HG02938 (cell line): ENCODE results near the gene SMIM32.
A peak's percentile ranks its signal among the peaks of the same experiment; 100 is the strongest.

Experiments
- ATAC-seq: cut with Tn5 transposase; IDR thresholded peaks from one replicate; pipeline ENCODE4 v1.9.1; 2021; ENCODE audit warnings: mild to moderate bottlenecking, moderate library complexity; ENCODE audit not compliant: unreplicated experiment

Gene SMIM32

DNA sequence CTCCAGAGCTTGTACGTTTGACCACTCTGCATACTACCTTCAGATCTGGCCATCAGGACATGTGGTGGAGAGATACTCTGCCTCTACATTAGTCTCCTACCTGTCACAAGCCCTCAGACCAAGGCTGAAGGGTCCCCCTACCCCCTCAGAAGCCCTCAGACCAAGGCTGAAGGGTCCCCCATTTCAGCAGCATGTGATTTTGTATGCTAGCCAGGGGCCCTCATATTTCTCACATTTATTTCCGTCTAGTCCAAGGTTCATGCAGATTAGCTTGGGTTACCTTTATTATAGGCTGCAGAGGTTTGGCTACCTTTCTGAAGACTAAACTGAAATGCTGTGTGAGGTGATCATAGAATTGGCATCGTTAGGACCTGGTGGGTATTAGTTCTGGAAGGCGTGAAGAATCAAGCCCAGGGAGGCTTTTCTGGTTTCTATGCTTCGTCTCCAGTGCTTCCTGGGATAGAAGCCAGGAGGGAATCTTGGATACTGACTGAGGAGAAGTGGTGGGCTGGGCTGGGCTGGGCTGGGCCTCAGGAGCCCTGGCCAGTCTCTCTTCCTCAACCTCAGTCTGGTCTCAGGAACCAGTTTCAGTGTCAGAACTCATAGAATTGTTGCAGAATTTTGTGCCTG is 2.8 kb downstream of the SMIM32 start:
- no peak for ATAC-seq

GRCh38 chr5:136188859-136189258 is 4.1 kb downstream of the SMIM32 start:
- ATAC-seq, result no peak

GRCh38 chr5:136186796-136187195 is 6.2 kb downstream of the SMIM32 start:
- ATAC-seq, result no peak

- no peak for ATAC-seq
These were observed 6.8 kb downstream of the SMIM32 start for GRCh38 chr5:136185974-136186665.

GRCh38 chr5:136182618-136183017 is 10.3 kb downstream of the SMIM32 start:
- no peak for ATAC-seq

DNA sequence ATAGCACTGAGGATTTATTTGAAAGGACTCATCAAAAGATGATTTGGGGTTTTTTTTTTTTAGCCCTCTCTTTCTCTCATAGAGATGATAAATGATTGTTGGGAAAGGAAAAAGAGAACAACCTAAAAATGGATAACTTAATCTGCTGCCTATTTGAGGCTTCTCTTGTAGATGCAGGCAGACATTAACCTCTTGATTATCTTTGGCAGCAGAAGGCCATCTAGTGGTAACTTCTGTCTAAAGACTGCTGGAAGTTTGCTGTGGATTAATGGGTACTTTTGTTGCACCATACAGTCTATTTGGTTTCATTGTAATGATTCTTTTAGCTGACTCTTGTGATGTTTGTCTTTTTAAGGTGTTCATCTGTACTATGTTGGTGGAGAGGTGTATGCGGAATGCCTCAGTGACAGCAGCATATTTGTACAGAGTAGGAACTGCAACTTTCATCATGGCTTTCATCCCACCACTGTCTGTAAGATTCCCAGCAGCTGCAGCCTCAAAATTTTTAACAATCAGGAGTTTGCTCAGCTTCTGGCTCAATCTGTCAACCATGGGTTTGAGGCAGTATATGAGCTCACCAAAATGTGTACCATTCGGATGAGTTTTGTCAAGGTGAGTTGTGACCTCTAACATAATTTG is 18.8 kb downstream of the SMIM32 start:
- no peak for ATAC-seq

- no peak for ATAC-seq
These were observed 23.7 kb downstream of the SMIM32 start for GRCh38 chr5:136169218-136169617.

DNA sequence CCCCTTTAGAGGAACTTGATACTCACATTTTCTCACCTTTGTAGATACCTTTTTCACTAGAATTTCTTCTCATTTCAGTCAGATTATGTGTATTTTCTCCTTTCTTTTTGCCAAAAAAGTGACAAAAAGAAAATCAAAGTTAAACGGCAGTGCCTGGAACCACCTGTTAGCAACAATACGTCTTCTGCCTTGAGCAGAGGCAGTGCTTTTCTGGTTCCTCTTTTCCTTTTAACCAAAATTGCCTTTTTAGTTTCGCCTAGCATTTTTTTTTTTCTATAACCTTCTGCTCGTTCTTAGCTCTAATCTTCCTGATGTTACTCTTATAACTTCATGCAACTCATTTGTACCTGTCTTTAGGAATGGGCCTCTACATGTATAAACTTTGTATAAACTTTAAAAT is 26.1 kb downstream of the SMIM32 start:
- ATAC-seq, result peak; percentile 71

DNA sequence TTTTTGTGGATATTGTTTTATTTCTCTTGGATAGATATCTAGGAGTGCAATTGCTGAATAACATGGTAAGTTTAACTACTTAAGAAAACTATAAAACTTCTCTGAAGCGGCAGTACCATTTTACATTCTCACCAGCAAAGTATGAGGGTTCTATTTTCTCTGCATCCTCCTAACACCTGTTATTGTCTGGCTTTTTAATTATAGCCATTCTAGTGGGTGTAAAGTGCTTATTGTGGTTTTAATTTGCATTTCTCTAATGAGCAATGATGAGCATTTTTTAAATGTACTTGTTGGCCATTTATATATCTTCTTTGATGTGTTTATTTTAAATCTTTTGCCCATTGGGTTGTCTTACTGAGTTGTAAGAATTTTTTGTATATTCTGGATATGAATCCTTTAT is 28.7 kb downstream of the SMIM32 start:
- ATAC-seq, result no peak

- ATAC-seq, result no peak
These were observed 31.0 kb downstream of the SMIM32 start for GRCh38 chr5:136162008-136162407.

GRCh38 chr5:136159457-136159856 is 33.5 kb downstream of the SMIM32 start:
- ATAC-seq, result no peak

- no peak for ATAC-seq
These were observed 35.4 kb downstream of the SMIM32 start for GRCh38 chr5:136157514-136157913.

DNA sequence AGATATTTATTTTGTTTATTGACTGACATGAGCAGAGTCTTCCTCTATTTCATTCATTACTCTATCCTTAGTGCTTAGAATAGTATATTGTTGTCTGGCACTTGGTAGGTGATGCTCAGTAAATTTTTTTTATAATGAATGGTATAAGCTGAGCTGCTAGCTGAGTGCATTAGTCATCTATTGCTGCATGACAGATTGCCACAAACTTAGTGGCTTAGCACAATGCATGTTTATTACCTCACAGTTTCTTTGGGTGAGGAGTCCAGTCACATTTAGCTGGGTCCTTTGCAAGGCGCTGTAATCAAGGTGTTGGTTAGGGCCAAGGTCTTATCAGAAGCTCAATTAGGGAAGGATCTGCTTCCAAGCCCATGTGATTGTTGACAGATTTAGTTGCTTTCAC is 37.2 kb downstream of the SMIM32 start:
- ATAC-seq, result no peak

- ATAC-seq, result no peak
These were observed 37.9 kb downstream of the SMIM32 start for GRCh38 chr5:136155078-136155477.

DNA sequence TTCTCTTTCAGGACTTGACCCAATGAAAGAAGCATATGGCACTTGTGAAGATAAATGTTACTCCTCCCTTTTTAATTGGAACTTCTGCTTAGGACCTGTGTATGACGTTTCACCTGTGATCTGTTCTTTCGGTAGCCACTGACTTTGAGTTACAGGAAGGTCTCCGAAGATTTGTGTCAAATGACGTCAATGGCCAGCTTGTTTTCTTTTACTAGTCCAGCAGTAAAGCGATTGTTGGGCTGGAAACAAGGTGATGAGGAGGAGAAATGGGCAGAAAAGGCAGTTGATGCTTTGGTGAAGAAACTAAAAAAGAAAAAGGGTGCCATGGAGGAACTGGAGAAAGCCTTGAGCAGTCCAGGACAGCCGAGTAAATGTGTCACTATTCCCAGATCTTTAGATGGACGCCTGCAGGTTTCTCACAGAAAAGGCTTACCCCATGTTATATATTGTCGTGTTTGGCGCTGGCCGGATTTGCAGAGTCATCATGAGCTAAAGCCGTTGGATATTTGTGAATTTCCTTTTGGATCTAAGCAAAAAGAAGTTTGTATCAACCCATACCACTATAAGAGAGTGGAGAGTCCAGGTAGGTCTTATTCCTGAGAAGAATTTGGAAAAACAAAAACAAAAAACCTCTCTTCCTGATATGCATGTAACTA is 39.3 kb downstream of the SMIM32 start:
- no peak for ATAC-seq

DNA sequence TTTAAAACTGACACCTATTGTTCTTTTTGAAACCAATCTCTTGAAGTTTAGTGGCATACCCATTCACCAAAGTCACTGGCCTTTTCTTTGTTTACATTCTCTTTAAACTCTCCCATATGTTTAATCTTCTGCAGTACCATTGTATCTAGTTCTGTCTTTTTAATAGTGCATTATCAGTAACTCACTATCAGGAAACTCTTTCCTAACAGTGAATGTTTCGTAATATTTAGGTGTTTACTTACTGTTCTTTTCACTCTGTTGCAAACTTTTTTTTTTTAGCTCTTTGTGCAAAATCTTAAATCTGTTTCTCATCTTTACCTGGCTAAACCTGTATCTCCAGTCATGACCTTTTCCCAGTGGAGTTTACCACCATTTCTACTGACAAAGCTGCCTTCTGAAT is 43.1 kb downstream of the SMIM32 start:
- ATAC-seq, result no peak

DNA sequence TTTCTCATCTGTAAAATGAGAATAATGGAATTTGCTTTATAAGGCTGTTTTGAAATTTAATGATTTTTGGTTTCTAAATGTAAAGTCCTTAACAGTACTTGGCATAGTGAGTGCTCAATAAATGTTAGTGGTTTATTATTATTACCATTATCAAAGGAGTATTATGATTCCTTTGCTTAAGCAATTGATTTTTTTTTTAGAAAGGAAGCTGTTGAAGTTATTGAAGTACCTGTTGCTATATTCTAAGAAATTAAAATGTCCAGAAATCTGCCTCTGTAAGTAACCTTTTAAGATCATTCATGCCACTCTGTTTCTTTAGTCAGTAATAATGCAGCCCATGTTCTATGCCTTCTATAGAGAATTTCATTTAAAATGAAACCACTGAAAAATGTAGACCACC is 45.3 kb downstream of the SMIM32 start:
- no peak for ATAC-seq

GRCh38 chr5:136146201-136146600 is 46.8 kb downstream of the SMIM32 start:
- ATAC-seq, result no peak

GRCh38 chr5:136145030-136145429 is 47.9 kb downstream of the SMIM32 start:
- ATAC-seq, result peak; percentile 47

DNA sequence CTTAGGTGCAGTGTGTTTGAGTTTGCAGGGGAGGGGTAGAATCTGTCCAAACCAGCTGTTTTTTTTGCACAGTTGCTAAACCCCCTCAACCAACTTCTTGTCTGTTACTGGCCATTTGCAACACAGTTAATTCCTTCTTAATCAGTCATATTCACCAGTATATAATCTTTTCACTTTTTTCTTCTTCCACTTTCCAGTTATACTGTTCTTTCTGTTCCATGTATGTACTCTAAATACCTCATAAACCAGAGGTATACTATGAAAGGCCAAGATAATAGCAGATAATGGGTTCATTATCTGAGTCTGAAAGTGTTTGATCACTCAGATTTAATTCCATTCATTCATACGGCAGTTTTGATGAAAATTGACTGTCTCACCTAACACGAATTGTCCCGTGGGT is 49.2 kb downstream of the SMIM32 start:
- ATAC-seq, result no peak

- ATAC-seq, result no peak
These were observed 49.6 kb downstream of the SMIM32 start for GRCh38 chr5:136143312-136143711.

DNA sequence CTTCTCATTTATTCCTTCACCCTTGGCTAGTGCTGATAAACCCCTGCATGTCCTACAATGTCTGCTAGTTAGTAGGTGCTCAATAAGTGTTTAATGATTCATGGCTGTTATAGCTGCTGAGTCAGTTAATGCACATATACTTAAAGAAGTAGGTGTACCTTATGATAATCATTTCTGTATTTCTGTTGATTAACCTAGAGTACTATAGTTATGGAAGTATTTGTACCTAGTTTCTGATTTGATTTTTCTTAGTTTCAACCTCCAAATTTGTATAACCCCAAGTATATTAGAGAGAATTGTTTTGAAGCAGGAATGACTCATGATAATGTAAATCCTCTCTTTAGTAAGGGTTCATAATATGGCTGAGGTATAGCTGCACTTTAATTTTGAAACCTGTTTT is 51.4 kb downstream of the SMIM32 start:
- ATAC-seq, result peak; percentile 93
